ENCODE measurements around the gene NF1.

DNA sequence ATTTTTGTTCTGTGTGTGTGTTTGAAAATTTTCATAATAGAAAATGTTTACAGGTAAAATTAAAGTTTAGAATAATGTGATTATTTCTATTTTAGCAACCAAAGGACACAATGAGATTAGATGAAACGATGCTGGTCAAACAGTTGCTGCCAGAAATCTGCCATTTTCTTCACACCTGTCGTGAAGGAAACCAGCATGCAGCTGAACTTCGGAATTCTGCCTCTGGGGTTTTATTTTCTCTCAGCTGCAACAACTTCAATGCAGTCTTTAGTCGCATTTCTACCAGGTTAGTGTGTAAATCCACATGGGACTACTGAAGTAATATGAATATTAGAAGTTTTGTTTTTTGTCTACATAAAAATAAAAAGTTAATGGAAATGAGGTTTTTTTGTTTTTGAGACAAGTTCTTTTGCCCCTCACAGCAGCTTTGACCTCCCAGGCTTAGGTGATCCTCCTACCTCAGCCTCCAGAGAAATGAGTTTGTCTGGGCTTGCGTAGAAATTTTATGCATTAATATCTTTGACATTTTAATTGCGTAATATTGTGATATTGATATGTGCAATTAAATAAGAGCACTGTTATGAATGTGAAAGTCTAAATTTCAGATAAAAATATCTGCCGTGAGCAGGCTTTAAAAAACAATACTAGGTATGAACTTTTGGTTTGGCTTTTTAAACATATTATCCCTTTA lies 68.5 kb downstream of the NF1 start:
- TF ChIP-seq, protein P1, sequence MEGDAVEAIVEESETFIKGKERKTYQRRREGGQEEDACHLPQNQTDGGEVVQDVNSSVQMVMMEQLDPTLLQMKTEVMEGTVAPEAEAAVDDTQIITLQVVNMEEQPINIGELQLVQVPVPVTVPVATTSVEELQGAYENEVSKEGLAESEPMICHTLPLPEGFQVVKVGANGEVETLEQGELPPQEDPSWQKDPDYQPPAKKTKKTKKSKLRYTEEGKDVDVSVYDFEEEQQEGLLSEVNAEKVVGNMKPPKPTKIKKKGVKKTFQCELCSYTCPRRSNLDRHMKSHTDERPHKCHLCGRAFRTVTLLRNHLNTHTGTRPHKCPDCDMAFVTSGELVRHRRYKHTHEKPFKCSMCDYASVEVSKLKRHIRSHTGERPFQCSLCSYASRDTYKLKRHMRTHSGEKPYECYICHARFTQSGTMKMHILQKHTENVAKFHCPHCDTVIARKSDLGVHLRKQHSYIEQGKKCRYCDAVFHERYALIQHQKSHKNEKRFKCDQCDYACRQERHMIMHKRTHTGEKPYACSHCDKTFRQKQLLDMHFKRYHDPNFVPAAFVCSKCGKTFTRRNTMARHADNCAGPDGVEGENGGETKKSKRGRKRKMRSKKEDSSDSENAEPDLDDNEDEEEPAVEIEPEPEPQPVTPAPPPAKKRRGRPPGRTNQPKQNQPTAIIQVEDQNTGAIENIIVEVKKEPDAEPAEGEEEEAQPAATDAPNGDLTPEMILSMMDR (IDR thresholded peaks at IDR 0.05): no peak
- TF ChIP-seq, protein P2, sequence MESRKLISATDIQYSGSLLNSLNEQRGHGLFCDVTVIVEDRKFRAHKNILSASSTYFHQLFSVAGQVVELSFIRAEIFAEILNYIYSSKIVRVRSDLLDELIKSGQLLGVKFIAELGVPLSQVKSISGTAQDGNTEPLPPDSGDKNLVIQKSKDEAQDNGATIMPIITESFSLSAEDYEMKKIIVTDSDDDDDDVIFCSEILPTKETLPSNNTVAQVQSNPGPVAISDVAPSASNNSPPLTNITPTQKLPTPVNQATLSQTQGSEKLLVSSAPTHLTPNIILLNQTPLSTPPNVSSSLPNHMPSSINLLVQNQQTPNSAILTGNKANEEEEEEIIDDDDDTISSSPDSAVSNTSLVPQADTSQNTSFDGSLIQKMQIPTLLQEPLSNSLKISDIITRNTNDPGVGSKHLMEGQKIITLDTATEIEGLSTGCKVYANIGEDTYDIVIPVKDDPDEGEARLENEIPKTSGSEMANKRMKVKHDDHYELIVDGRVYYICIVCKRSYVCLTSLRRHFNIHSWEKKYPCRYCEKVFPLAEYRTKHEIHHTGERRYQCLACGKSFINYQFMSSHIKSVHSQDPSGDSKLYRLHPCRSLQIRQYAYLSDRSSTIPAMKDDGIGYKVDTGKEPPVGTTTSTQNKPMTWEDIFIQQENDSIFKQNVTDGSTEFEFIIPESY (IDR thresholded peaks at IDR 0.05; ENCODE audit: borderline replicate concordance, low read depth): no peak
- TF ChIP-seq FOXM1 (IDR thresholded peaks at IDR 0.05; ENCODE audit: low read depth) (no peak), SMC3 (IDR thresholded peaks at IDR 0.05; ENCODE audit: low read depth, low read length) (no peak), POLR2AphosphoS5 (IDR thresholded peaks at IDR 0.05; ENCODE audit: low read depth, low read length) (no peak), TAF1 (IDR thresholded peaks at IDR 0.05; ENCODE audit: borderline replicate concordance, low read depth, low read length) (no peak), TEAD4 (IDR thresholded peaks at IDR 0.05; ENCODE audit: borderline replicate concordance, insufficient read depth) (no peak), NRF1 (IDR thresholded peaks at IDR 0.05; ENCODE audit: low read depth, low read length) (no peak), TCF12 (IDR thresholded peaks at IDR 0.05) (no peak), MEF2A (IDR thresholded peaks at IDR 0.05; ENCODE audit: borderline replicate concordance, low read depth) (no peak), EP300 (IDR thresholded peaks at IDR 0.05; ENCODE audit: borderline replicate concordance in 1 of 2, low read depth in 1 of 2, low read length in 1 of 2) (no peak)
- TF ChIP-seq, protein P3, sequence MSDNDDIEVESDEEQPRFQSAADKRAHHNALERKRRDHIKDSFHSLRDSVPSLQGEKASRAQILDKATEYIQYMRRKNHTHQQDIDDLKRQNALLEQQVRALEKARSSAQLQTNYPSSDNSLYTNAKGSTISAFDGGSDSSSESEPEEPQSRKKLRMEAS (IDR thresholded peaks at IDR 0.05; ENCODE audit: low read depth): no peak
